ENCODE measurements around the gene DEPDC5. TPM values are rescaled to one million over a fixed set of nuclear protein-coding genes. Genes with fewer than 3 reads are reported as not detected.

Gene DEPDC5
- total and polyA plus RNA-seq, 9 of the 15 experiments (the other 6 are each of a cell fraction or from before 2014, with no cell fraction given): 2.3 to 12.3 (median 10.7) TPM

DNA sequence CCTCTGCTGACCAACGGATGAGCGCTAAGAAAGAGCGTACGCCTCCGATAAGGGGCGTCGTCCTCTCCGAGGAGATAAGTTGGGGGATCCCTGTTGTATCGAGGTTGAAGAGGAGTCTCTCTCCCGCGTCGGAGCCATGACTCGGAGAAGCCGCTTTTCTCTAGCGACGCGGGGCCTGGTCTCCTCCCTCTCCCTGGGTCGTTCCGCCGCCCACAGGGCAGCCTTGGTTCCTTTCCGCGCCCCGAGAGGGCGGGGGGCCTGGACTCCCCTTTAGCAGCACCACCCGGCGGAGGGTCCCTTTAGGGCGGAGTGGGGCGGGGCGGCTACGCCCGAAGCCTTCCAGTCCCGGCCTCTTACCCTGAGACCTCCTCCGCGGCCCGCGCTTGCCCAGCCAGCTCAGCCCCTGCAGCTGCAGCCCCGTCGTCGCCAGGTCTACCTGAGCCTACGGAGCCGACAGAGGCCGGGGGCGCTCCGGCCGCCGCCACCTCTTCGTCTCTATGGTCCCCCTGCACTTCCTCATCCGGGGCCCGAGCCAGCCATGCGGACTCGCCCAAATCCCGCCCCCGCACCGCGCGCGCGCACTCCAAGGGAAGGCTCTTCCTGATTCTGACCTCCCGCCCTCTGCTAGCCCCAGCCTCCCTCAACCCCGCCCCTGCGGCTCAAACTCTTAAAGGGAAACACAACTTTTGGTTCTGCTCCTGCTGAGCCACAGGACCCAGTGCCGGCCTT is 4.0 kb upstream of the DEPDC5 start, which contains the start of gene PRR14L (continued):
- TF ChIP-seq SMAD4 (CRISPR knock-in tag; conservative IDR thresholded peaks at IDR 0.05) (peak; percentile 69), PHTF2 (CRISPR knock-in tag; IDR thresholded peaks at IDR 0.05) (no peak), ZNF512 (tag; IDR thresholded peaks at IDR 0.05) (no peak), SMARCA5 (IDR thresholded peaks at IDR 0.05) (no peak), RBM25 (IDR thresholded peaks at IDR 0.05; ENCODE audit: low read depth, low read length, severe bottlenecking) (no peak), NFATC3 (IDR thresholded peaks at IDR 0.05) (no peak), NCOA4 (IDR thresholded peaks at IDR 0.05; ENCODE audit: partially characterized antibody) (no peak), HBP1 (CRISPR knock-in tag; IDR thresholded peaks at IDR 0.05) (no peak), RFX7 (CRISPR knock-in tag; IDR thresholded peaks at IDR 0.05) (no peak), ERF (CRISPR knock-in tag; IDR thresholded peaks at IDR 0.05) (0 out of 2 replicates have a peak, but pooled peaks have one; percentile 21), ZNF518B (CRISPR knock-in tag; IDR thresholded peaks at IDR 0.05) (no peak), CBFA2T2 (conservative IDR thresholded peaks at IDR 0.05) (no peak), CHD1 (IDR thresholded peaks at IDR 0.05; ENCODE audit: low read length) (peak; percentile 54), HNRNPK (IDR thresholded peaks at IDR 0.05; ENCODE audit: low read depth, low read length, poor library complexity, severe bottlenecking) (no peak), HMGN3 (IDR thresholded peaks at IDR 0.05; ENCODE audit: borderline replicate concordance, extremely low read depth, insufficient read length, low read depth, low read length) (peak; percentile 47), ZFP1 (CRISPR knock-in tag; IDR thresholded peaks at IDR 0.05) (no peak), FOXP4 (CRISPR knock-in tag; IDR thresholded peaks at IDR 0.05; ENCODE audit: borderline replicate concordance) (0 out of 2 replicates have a peak, but pooled peaks have one; percentile 29), SETDB1 (IDR thresholded peaks at IDR 0.05; ENCODE audit: low read length) (no peak)
- TF ChIP-seq, protein P1, sequence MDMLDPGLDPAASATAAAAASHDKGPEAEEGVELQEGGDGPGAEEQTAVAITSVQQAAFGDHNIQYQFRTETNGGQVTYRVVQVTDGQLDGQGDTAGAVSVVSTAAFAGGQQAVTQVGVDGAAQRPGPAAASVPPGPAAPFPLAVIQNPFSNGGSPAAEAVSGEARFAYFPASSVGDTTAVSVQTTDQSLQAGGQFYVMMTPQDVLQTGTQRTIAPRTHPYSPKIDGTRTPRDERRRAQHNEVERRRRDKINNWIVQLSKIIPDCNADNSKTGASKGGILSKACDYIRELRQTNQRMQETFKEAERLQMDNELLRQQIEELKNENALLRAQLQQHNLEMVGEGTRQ (CRISPR knock-in tag; IDR thresholded peaks at IDR 0.05): no peak

All from K562 (cell line).